ENCODE results near the gene BICDL2. TPM values are rescaled to one million over a fixed set of nuclear protein-coding genes. Genes with fewer than 3 reads are reported as not detected.

The BICDL2 gene
- total and polyA plus RNA-seq, 9 of the 15 experiments (the other 6 are each of a cell fraction or from before 2014, with no cell fraction given): 0.09 to 0.28 (median 0.09) TPM; not detected in 6

DNA sequence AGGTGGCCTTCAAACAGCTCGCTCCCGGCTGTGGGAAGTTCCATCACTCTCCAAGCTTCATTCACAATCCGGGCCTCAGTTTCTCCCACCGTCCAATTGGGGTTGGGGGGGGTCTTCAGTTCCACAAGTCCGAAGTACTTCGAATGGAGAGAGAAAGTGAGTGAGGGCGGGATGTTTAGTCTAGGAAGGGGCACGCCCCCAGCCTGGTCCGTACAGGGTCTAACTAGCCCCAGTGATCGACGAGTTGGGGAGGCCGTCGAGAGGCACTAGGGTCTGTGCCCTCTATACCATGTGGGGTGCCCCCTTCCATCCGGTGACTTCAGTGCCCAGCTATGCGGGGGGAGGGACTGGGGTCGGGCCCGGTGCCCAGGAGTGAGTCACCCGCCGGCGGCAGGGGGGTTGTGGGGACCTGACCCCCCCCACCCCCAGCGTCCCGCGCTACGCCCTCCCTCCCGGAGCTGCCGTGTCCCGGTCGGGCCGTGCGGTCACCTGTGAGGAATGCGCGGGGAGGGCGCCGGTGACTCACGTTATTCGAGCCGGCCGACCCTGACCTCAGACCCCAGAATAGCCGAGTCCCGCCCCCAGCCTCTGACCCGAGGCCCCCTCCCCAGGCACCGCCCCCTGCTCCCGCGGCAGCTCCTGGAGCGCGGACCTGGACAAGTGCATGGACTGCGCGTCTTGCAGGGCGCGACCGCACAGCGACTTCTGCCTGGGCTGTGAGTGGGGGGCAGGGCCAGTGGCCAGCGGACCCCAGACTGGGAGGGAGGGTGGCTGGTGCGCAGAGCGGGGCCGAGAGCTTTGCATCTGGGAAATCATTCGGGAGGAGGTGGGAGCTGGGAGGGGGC, 15.9 kb downstream of the BICDL2 start (continued):
- TF ChIP-seq, protein P1, sequence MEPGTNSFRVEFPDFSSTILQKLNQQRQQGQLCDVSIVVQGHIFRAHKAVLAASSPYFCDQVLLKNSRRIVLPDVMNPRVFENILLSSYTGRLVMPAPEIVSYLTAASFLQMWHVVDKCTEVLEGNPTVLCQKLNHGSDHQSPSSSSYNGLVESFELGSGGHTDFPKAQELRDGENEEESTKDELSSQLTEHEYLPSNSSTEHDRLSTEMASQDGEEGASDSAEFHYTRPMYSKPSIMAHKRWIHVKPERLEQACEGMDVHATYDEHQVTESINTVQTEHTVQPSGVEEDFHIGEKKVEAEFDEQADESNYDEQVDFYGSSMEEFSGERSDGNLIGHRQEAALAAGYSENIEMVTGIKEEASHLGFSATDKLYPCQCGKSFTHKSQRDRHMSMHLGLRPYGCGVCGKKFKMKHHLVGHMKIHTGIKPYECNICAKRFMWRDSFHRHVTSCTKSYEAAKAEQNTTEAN (CRISPR knock-in tag; IDR thresholded peaks at IDR 0.05): no peak
- TF ChIP-seq SIN3B (IDR thresholded peaks at IDR 0.05; ENCODE audit: low read depth) (no peak), ELF1 (tag; IDR thresholded peaks at IDR 0.05) (no peak), TBL1XR1 (IDR thresholded peaks at IDR 0.05; ENCODE audit: low read length in 2 of 2) (no peak), ZNF57 (CRISPR knock-in tag; IDR thresholded peaks at IDR 0.05) (no peak), SNAPC5 (CRISPR knock-in tag; IDR thresholded peaks at IDR 0.05) (no peak), SRSF3 (IDR thresholded peaks at IDR 0.05; ENCODE audit: insufficient read depth, low read length) (no peak), ZNF324 (CRISPR knock-in tag; IDR thresholded peaks at IDR 0.05) (no peak), ELF2 (CRISPR knock-in tag; IDR thresholded peaks at IDR 0.05) (no peak), GATAD2B (IDR thresholded peaks at IDR 0.05; ENCODE audit: borderline replicate concordance) (no peak), RBM14 (IDR thresholded peaks at IDR 0.05; ENCODE audit: borderline replicate concordance, insufficient read depth, low read depth, low read length) (no peak), RCOR1 (IDR thresholded peaks at IDR 0.05; ENCODE audit: borderline replicate concordance in 1 of 2, low read depth in 2 of 2, low read length in 2 of 2) (no peak), CBX8 (IDR thresholded peaks at IDR 0.05; ENCODE audit: borderline replicate concordance, extremely low read depth, low read depth, low read length, poor library complexity, severe bottlenecking) (no peak), ZNF133 (CRISPR knock-in tag; IDR thresholded peaks at IDR 0.05) (no peak), YY1 (IDR thresholded peaks at IDR 0.05; ENCODE audit: borderline replicate concordance in 1 of 3, control insufficient read depth in 1 of 3, extremely low read depth in 1 of 3, insufficient read depth in 3 of 3, insufficient read length in 1 of 3, insufficient replicate concordance in 2 of 3, low read depth in 1 of 3, low read length in 2 of 3) (peak in 1 of 3 experiments; percentile 5), CBX1 (IDR thresholded peaks at IDR 0.05; ENCODE audit: low read depth) (no peak; the same call in 1 of the 2 replicates)
- TF ChIP-seq, protein P2, sequence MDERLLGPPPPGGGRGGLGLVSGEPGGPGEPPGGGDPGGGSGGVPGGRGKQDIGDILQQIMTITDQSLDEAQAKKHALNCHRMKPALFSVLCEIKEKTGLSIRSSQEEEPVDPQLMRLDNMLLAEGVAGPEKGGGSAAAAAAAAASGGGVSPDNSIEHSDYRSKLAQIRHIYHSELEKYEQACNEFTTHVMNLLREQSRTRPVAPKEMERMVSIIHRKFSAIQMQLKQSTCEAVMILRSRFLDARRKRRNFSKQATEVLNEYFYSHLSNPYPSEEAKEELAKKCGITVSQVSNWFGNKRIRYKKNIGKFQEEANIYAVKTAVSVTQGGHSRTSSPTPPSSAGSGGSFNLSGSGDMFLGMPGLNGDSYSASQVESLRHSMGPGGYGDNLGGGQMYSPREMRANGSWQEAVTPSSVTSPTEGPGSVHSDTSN (CRISPR knock-in tag; IDR thresholded peaks at IDR 0.05; ENCODE audit: low read depth): no peak
- TF ChIP-seq, protein P2 (tag; conservative IDR thresholded peaks at IDR 0.05; ENCODE audit: low read depth): no peak
- TF ChIP-seq, protein P3, sequence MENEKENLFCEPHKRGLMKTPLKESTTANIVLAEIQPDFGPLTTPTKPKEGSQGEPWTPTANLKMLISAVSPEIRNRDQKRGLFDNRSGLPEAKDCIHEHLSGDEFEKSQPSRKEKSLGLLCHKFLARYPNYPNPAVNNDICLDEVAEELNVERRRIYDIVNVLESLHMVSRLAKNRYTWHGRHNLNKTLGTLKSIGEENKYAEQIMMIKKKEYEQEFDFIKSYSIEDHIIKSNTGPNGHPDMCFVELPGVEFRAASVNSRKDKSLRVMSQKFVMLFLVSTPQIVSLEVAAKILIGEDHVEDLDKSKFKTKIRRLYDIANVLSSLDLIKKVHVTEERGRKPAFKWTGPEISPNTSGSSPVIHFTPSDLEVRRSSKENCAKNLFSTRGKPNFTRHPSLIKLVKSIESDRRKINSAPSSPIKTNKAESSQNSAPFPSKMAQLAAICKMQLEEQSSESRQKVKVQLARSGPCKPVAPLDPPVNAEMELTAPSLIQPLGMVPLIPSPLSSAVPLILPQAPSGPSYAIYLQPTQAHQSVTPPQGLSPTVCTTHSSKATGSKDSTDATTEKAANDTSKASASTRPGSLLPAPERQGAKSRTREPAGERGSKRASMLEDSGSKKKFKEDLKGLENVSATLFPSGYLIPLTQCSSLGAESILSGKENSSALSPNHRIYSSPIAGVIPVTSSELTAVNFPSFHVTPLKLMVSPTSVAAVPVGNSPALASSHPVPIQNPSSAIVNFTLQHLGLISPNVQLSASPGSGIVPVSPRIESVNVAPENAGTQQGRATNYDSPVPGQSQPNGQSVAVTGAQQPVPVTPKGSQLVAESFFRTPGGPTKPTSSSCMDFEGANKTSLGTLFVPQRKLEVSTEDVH (IDR thresholded peaks at IDR 0.05; ENCODE audit: low read depth, partially characterized antibody): no peak

Data from K562 (cell line).